ENCODE results near the gene LMF1. TPM values are rescaled to one million over a fixed set of nuclear protein-coding genes. Genes with fewer than 3 reads are reported as not detected.

Gene LMF1
- total RNA-seq, 3 donors from 2014 or later, result 14.1 to 26.4 (median 21.4) TPM

DNA sequence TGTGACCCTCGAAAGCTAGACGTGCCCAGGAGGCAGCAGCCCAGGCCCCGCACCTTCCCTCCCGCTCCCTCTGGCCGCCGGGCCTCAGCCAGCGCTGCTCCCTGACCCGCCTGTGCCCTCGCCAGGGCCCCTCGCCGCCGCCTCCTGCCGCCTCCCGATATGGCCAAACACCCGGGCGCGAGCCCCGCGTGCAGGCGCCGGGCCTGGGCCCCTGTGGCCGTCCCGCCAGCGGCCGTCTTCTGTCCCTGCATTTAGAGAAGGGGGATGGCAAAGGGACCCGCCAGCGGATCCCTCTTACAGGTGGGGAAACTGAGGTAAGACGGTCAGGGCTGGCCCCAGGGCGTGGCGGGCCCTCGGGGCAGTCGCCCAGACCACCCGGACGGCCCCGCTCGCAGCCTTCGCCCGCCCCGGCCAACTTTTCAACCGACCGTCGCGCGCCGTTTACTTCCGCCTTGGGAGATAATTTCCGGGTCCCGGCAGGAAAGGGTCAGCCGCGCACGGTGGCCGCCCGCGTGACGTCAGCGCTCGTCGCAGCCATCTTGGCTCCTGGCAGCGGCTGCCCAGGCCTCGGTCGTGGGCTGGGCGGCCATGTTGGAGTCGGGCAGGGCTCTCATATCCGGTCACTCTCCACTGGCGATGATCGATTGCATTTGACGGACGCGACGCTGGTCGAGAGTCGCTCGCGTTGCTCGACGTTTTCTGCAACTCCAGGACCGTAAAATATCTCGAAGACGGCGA, 163.3 kb downstream of the LMF1 start:
- intact Hi-C loops (cut with DNase I; ENCODE audit: low total_unique reads), result no loop called here
- H3K27ac ChIP-seq, result peak overlapping the region; percentile 95 to 98
- H3K9me3 ChIP-seq, result peaks cover 0 to 4% of the 10 kb centered on the region in 2 donors
- H3K36me3 ChIP-seq, result no peaks in the 10 kb centered on the region
- no peaks in the 10 kb centered on the region for H3K4me1 ChIP-seq
- peak overlapping the region; percentile 75 to 94 (median 84) for H3K4me3 ChIP-seq
- DNase-seq (ENCODE audit: low spot score in 2 of 2), result peak; percentile 92
- H3K27me3 ChIP-seq, result peaks cover 0 to 9% of the 10 kb centered on the region in 2 donors
- no peak for TF ChIP-seq CTCF (IDR thresholded peaks at IDR 0.05)
- peak; percentile 60 to 89 (median 84) for TF ChIP-seq POLR2AphosphoS5 (IDR thresholded peaks at IDR 0.05)
- TF ChIP-seq POLR2A (IDR thresholded peaks at IDR 0.05), result peak; percentile 56

DNA sequence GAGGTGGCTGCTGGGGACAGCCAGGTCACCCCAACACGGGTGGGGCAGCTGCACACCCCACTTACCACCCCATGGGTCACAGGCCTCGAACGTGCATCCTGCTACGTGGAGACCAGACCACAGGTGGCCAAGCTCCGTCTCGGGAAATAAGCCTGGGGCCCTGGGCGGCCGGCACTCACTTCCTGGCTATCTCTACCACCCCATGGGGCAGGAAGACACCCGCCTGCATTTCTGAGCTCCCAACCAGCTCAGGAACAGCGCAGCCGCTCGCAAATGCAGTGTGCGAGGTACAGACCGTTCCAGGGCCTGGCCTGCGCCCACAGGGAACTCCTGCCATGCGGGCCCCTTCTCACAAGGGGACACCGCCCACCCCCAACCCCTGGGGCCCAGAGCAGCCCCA, 165.3 kb downstream of the LMF1 start:
- no peaks in the 10 kb centered on the region for H3K4me1 ChIP-seq
- no peaks in the 10 kb centered on the region for H3K36me3 ChIP-seq
- no peaks in the 10 kb centered on the region for H3K9me3 ChIP-seq
- DNase-seq (ENCODE audit: low spot score in 2 of 2), result no peak
- peaks cover 4 to 30% of the 10 kb centered on the region in 2 donors for H3K27me3 ChIP-seq
- TF ChIP-seq POLR2A (IDR thresholded peaks at IDR 0.05) (no peak), CTCF (IDR thresholded peaks at IDR 0.05) (no peak), POLR2AphosphoS5 (IDR thresholded peaks at IDR 0.05) (no peak)
- intact Hi-C loops (cut with DNase I; ENCODE audit: low total_unique reads), result no loop called here
- H3K27ac ChIP-seq, result no peak overlapping the region
- no peak overlapping the region for H3K4me3 ChIP-seq

DNA sequence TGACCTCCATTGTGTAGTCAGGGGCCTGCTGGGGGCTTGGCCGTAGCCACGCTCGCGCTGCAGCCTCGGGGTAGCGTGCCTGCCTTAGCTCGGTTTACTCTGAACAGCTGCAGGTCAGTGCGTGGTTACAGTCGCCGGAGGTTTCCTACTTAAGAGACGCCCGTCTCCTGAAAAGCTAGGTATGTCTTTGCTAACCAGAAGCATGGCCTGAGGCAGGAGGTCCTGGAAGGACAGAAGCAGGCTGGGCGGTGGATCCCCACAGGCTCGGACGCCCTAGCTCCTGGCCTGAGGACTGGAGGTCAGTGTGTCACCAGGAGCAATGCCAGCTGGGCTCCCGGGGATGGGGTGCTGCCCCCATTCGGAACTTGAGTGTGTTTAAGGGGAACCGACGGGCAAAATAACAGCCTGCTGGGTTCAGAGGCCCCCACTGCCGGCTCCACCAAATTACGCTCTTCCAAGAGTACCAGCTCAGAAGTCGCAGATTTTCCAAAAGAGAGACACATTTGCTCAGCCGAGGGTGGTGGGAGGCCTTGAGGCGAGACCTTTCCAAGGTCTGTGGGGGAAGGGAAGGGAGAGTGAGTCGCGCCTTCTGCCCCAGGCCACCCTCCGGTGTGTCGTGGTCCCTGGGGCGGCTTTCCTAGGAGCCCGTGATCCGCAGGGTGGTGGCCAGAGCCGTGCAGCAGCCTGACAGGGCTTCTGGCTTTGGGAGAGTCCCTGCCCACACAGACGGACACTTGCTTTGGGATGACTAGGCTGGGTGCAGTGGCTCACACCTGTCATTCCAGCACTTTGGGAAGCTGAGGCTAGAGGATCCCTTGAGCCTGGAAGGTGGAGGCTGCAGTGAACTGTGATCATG, 166.4 kb downstream of the LMF1 start:
- no peak for DNase-seq (ENCODE audit: low spot score in 2 of 2)
- H3K4me3 ChIP-seq, result no peak overlapping the region

GRCh38 chr16:803754-804080, 167.1 kb downstream of the LMF1 start:
- Histone ChIP-seq H3K27me3 (peaks cover 4 to 47% of the 10 kb centered on the region in 2 donors), H3K4me3 (no peak overlapping the region), H3K27ac (no peak overlapping the region), H3K36me3 (no peaks in the 10 kb centered on the region), H3K4me1 (peaks cover 0 to 4% of the 10 kb centered on the region in 2 donors), H3K9me3 (no peaks in the 10 kb centered on the region)
- intact Hi-C loops (cut with DNase I; ENCODE audit: low total_unique reads), result no loop called here
- DNase-seq (ENCODE audit: low spot score in 2 of 2), result no peak
- no peak for TF ChIP-seq POLR2A (IDR thresholded peaks at IDR 0.05)
- TF ChIP-seq CTCF (IDR thresholded peaks at IDR 0.05), result no peak
- TF ChIP-seq POLR2AphosphoS5 (IDR thresholded peaks at IDR 0.05), result no peak

More for the DNA sequence above, 166.4 kb downstream of the LMF1 start:
- H3K9me3 ChIP-seq, result no peaks in the 10 kb centered on the region
- H3K36me3 ChIP-seq, result no peaks in the 10 kb centered on the region
- intact Hi-C loops (cut with DNase I; ENCODE audit: low total_unique reads), result no loop called here
- H3K27ac ChIP-seq, result no peak overlapping the region
- no peak for TF ChIP-seq CTCF (IDR thresholded peaks at IDR 0.05)
- no peak for TF ChIP-seq POLR2A (IDR thresholded peaks at IDR 0.05)
- H3K4me1 ChIP-seq, result peaks cover 0 to 4% of the 10 kb centered on the region in 2 donors
- H3K27me3 ChIP-seq, result peaks cover 4 to 40% of the 10 kb centered on the region in 2 donors

Other genes starting within 250 kb of the LMF1 start
- 10 to 100 TPM; 29.9 to 35.7 (median 30.4) TPM for gene ANTKMT, start 249.8 kb downstream of the LMF1 start, total RNA-seq
- gene CCDC78, start 244.5 kb downstream of the LMF1 start, total RNA-seq, result 1 to 10 TPM in 2 of 3 donors, under 1 TPM in 1; 0.48 to 2.9 (median 2.6) TPM
- 1 to 10 TPM; 4.3 to 7.5 (median 5.1) TPM for gene HAGHL, start 243.9 kb downstream of the LMF1 start, total RNA-seq
- gene CIAO3, start 230.0 kb downstream of the LMF1 start, total RNA-seq, result 10 to 100 TPM; 23.0 to 43.2 (median 41.6) TPM
- gene MSLN, start 210.2 kb downstream of the LMF1 start, total RNA-seq, result 10 to 100 TPM in 1 of 3 donors, not detected in 2; 49.2 TPM
- 10 to 100 TPM; 13.1 to 18.4 (median 16.1) TPM for gene RPUSD1, start 182.6 kb downstream of the LMF1 start, total RNA-seq
- 10 to 100 TPM; 12.6 to 15.5 (median 13.1) TPM for gene CHTF18, start 182.4 kb downstream of the LMF1 start, total RNA-seq
- gene GNG13, start 170.2 kb downstream of the LMF1 start, total RNA-seq, result not detected
- gene SOX8, start 10.8 kb upstream of the LMF1 start, total RNA-seq, result 1 to 10 TPM in 2 of 3 donors, under 1 TPM in 1; 0.32 to 6.6 (median 1.3) TPM
- gene SSTR5, start 101.8 kb upstream of the LMF1 start, total RNA-seq, result not detected
- gene C1QTNF8, start 125.3 kb upstream of the LMF1 start, total RNA-seq, result not detected
- 1 to 10 TPM; 1.6 to 2.5 (median 2.2) TPM for gene CACNA1H, start 182.1 kb upstream of the LMF1 start, total RNA-seq